Stimulated activated CD4-positive, alpha-beta T cell treated with anti-CD3 and anti-CD28 coated beads, Interleukin-2, amount 100 ng/mL, for 4 hours (primary cell): ENCODE data around the gene LAMB4.

Experiments used
- DNase-seq: peaks from one replicate; pipeline ENCODE4 v3.0.0-alpha.2; 2020; ENCODE audit warnings: low read depth

LAMB4 gene

DNA sequence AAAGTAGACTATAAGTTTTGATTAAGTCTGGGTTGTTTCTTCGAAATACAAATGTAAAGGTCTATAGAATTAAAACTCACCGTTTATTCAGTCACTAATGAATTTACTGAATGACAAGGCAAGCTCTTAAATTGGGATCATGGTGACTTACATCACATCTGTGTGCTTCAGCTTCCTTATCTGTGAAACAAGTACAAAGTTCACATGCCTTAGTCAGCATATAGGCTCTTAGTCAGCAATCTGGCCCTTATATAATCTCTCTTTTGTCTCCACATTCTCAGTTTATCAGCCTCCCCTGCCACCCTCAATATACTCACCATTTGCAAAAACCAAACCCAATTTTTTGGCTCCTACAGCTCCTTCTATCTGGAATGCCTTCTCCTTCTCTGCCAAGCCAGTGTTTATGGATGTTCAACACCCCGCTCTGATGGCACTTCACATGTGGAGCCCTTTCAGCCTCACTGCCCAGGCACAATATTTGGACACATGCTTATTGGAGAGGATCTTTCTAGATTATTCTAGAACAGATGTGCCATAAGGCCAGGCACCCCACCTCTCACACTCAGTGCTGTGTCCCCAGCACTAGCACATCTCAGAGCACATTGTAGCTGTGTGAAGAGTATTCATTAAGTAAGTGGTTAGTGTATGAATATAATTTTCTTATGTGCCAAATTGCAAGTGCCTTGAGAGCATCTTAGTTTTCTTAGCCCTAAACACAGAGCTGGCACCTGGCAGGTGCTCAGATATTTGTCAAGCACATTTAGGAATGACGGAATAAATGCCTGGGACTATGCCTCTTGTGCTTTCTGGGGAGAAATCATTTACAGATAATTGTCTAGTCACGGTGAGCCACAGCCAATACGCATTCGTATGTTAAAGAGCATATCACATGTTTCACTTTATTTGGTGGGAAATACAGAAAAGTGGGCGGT, 117.4 kb downstream of the LAMB4 start:
- no peak for DNase-seq

DNA sequence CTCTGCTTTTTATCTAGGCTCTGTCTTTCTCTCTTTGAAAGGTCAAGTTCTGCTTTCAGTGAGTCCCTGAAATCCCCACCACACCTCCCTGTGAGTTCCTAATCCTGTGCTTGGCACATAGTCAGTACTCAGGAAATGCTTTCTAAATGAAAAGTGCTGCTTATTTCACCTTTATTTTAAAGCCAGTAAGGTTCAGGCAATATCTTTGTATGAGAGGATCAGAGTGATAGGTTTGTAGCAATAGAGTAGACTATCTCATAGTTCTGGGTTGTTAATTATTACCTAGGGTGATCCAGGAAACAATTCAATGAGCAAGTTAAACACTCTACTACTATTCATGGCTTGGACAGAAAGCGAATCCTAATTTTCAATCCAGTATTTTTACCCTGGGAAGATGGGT, 119.8 kb downstream of the LAMB4 start:
- no peak for DNase-seq

GRCh38 chr7:108009873-108010272, 120.3 kb downstream of the LAMB4 start:
- no peak for DNase-seq

DNA sequence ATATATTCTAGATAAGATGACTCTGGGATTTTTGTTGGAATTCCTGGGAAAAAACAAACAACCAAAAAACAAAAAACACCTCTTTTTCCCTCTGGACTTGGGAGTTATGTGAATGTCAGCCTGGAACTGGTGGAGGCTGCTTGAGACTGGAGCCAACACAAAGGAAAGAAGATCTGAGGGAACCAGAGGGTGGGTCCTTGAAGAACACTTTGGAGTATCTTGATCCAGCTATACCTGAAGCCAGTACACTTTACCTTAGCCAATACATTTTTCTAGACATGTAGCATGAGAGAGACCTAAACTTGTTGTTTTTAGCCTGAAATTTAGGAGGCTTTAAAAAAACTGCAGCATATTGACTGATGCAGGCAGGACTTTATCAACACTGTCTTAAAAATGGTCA, 121.3 kb downstream of the LAMB4 start:
- DNase-seq = no peak

- DNase-seq = no peak
Measured at GRCh38 chr7:108008240-108008639, 121.9 kb downstream of the LAMB4 start.

DNA sequence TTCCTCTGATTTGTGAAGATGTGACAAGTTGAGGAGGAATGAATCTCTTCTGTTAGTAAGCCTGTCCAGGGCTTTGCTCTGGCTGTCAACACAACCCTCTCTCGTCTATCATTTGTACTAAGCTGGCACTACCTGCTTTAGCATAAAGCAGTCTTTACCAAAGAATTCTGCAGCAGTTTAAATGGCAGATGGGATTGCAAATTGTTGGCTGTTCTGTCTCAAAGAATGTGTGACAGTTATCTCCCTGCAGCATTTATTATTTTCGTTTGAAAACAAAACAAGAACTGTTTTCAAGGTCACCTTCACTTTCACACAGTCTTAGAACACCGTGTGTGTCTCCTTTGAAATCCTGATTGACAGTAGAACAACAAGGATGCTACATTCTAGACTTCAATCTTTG, 122.4 kb downstream of the LAMB4 start:
- no peak for DNase-seq

- no peak for DNase-seq
Measured at GRCh38 chr7:108007261-108007660, 122.9 kb downstream of the LAMB4 start.

DNA sequence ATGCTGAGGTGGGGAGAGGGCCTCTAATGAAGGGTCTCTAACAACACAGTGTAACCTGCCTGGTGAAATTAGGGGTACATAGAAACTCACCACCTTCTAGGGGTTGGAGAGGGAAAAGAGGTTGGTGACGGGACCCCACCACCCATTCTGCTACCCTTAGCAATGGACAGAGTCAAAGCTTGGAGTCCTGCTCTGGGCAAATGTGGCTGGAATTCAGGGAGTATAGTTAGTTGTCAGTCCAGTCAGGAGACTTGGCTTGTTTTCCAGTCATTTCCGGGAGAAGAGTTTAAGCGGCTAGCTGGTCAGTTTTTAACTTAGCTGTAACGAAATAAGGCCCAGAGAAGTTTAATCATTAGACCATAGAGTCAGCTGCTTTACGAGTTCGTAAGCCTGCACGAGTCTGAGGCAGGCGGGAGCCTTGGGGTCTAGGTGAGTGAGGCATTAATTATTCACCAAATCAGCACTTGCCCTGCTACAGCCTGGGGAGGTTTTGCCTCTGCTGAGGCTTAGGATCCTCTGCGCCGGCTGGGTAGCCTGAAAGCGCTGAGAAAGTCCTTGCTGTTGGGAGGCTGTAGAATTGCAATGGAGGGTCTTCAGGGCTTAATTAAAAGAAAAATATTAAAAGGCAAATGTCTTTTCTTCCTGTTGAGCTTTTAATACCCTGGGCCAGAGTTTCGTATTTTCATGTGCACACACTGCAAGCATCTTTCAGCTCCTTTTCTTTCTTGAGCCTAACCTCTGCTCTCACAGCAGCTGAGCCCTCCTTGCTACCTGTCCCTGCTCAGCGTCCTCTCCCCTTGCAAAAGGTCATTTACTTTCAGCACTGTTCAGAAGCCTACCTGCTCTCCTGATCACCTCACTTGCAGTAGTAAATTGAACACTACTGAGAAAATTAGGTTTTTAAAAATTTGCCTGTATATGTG, 125.7 kb downstream of the LAMB4 start:
- DNase-seq = no peak

DNA sequence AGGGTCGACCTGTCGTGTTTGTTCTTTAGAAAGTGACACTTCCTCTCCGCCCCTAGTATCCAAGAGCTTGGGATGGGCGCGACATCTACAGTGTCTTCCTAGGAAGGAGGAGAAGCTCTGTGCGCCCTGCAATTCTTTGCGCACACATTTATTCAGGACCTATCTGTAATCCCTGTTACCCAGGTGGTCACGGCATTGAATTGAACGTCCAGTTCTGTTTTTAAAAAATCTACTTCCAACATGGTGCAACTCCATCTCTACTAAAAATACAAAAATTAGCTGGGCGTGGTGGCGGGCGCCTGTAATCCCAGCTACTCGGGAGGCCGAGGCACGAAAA, 126.6 kb downstream of the LAMB4 start:
- DNase-seq = no peak

DNA sequence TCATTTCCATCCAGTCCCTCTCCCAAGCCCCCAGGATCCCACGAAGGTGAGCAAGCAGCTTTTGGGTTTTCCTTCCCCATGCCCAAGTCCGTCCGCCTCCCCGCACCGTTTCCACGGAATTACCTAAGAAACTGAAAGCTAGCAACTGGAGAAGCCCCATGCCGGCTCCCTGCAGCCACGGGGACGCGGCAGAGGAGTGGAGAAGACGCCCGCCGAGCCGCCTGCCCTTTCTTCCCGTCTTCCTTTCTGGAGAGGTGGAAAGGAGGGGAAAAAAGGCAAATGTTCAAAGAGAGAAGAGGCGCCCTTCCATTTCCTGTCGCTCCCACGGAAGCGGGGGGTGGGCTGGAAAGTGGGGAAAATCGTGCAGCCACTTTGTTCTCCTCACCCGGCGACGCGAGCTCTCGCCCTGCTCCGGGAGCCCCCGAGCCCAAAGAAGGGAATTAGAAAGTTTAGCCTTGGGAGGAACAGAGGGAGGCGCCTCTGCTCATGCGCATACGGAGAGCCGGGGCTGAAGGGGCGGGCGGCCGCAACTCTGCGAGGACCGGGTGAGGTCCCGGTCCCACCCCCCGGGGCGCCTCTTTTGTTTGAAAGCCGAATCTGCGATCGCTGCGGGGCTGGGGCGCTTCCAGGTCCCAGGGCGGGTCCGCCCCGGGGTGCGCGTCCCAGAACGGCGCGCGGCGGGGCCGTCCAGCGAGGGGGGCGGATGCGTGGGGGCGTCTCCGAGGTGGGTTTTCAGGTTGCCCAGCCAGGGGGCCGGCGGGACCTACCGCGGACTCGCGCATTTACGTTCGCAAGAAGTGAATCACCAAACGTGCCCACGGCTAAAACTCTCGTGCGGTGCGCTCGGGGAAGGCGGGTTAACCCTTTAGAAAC, 127.2 kb downstream of the LAMB4 start, which contains the start of gene LAMB1:
Gene LAMB1 (minus strand): TSS at position 436 of the 873 bp plus-strand sequence. CDS start 276 bp downstream, at position 160.
- no peak for DNase-seq

DNA sequence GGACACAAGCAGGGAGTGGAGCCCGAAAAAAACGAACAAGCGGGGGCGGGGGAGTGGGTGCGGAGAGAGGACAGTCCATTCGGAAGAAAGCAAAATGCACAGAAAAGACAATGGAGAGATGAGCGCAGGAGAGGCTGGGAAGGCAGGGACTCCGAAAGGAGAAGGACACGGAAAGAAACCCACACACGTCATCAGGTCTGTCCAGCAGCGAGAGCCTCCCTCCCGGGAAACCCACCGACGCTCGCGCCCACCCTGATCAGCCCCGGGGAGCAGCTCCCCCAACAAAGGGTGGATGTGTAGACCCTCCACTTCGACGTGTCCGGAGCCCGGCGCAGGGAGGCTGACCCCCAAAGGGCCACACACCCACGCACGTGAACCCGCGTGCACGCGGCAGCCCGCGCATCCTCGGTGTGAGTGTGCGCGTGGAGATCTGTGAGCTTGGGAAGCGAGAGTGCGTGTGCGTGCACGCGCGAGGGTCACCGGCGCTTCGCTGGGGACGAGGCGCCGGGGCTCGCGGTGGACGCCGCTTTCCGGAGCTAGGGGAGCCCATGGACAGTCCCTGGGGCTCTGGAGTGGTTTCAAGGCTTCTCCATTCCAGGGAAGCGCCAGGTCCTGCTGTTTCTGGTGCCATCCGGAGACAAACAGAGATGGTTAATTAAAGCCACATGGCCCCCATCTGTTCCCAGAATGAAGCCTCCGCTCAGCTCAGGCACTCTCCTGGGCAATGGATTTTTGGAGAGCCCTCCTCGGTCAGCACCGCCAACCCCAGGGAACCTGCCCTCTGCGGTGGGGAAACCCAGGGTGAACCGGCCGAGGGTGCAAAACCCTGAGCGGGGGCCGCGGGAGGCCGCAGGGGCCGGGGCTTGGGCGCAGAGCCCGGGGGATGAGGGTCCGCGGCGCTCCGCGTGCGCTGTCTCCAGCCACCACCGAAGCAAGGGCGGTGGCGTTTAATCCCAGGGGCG, 128.1 kb downstream of the LAMB4 start:
- DNase-seq = no peak

DNA sequence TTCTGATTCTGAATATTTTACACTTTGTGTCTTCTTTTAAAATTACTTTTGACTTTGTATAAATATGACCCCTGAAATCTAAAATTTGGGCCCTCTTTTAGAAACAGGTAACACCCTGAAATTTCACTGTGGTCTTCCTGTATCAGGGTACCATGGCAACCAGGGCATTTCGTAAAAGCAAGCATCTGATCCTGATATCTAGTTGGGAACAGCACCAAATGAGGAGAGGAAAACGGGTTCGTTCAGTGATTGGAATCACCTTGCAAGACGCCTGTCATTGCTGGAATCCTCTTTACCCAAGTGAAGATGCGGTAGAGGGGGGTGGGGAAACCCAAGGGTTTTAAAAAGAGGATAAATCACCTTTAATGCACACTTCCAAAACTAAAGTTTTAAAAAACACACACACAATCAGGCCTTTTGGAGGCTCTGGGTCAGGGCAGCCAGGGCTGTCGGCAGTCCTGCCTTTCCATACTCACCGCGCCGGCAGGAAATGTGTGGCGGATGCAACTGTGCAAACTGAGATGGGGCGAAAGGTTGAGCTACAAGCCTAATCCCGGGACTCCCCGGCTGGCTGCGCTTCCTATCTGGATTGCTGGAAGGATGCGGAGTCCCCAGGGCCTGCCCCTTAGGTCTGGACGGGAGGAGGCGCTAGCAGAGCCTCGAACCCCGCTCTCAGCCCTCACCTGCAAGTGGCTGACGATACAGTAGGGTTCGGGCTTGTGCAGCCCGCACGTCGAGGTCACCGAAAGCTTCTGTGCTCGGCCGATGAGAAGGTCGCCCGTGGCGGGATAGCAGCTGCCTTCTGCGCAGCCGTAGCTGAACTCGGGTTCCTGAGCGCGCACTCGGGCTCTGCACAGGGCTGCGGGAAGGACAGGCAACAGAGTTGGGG, 129.0 kb downstream of the LAMB4 start:
- no peak for DNase-seq

DNA sequence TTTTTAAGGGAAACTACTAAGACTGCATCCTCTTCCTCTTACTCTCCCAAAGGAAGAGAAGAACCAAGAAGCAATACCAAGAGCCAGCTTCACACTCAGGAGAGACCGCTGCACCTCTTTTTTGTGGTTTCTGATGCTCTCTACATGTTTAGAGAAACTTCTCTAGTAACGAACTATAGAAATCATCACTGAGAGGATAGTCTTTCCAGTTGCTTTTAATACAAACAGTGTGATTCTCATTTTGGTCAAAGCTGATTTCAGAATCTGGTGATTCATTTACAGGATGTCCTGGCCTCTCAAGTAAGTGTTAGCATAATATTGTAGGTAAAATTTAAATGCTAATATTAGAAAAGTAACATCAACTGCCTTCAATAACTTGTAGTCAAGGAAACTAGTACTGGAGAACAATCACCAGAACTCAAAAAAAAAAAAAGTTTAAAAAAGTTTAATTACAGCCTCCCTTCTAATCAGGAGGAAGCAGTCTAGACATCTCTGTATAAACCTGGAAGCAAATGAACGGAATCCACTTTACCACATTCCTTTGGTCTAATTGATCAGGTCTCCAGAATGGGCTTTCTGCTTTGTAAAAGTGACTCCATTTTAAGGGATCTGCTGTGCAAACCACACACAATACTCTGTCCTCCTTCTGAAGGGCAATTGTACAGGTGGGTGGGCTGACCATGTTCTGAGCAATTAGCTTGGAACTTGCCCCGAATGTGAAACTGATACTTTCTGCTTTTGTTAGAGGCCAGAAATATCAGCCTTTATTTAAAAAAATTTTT, 130.2 kb downstream of the LAMB4 start:
- no peak for DNase-seq

- no peak for DNase-seq
Measured at GRCh38 chr7:107998660-107999480, 131.3 kb downstream of the LAMB4 start.

GRCh38 chr7:107998150-107998549, 132.0 kb downstream of the LAMB4 start:
- DNase-seq = no peak

DNA sequence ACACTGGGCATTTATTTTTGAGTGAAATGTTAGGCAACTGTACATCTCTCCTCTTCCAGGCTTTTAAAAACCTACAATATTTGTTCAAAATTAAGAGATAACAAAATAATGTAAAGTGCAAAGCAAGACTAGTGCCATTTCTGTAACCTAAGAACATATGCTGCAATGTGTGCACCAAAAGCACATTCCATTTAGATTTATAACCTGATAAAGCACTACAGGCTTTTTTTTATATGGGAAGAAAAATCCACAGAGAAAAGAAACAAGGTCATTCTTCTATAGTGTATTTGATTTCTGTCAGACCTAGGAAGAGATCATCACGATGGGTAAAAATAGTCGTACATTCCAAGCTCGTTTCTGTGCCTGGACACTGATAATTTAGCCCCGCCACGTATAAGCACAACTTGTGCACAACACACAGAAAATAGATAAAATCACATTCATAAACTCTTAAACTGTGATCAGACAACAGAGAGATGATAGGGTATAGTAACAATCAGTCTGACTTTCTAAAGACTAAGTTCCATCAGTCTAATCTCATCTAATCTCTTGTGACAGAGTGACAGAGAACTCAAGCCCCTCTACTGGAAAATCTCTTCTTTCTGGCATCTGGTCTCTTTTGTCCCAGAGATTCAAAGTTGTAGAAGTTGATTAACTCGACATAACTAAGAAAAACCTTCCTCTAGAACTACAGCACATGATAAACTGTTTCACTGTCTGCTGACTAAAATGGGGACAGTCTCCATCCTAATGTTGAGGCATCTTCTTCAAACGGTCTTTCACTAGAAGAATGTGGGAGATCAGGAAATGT, 133.9 kb downstream of the LAMB4 start:
- no peak for DNase-seq
